DLD1 (cell line): ENCODE results near the gene TSPAN15.

Experiments
- in situ Hi-C: cut with HindIII; loops from 2 replicates; pipeline ENCODE4 v1.10.0; 2017; ENCODE audit warnings: low sequenced_read_pairs

The TSPAN15 gene

DNA sequence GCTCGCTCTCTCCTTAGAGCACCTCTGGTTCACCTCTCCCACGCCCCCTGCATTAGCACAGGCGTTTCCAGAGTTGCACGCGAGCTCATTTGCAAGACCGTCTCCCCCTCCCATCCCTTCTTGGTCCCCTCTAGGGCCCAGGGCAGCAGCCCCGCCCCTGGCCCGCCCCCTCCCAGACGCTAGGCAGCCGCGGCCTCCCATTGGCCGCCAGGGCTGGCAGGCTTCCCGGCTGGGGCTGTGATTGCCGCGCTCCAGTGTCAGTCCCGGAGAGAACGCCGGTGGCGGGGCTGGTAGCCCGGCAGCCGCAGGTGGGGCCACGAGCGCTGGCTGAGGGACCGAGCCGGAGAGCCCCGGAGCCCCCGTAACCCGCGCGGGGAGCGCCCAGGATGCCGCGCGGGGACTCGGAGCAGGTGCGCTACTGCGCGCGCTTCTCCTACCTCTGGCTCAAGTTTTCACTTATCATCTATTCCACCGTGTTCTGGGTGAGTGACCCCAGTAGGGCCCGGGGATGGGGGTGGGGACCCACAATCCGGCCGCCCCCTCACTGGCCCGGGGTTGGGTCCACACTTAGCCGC lies at the start of gene TSPAN15:
Gene TSPAN15, plus strand, starts transcription at position 257 of the 575 bp plus-strand sequence. Its CDS starts 130 bp downstream, at position 387.
- in situ Hi-C loops = loop anchor here (5.0 kb wide), 1 partner anchor 96 kb away; no protein-coding TSS in a partner anchor

DNA sequence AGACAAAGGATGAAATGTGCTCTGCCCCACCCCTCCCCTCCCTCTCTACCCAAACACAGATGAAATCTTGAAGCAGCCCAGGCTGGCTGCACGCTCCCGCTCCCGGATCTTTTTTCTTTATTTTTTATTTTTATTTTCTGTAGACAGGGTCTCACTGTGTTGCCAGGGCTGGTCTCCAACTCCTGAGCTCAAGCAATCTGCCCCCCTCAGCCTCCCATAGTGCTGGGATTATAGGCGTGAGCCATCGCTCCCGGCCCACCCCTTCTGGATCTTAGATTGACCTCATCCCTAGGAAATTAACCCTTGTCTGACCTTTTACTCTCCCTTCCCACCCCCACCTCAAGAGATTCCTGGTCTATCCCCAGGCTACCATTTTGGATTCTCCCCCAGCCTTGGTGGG lies 48.9 kb upstream of the TSPAN15 start:
- in situ Hi-C loops = no loop called here

DNA sequence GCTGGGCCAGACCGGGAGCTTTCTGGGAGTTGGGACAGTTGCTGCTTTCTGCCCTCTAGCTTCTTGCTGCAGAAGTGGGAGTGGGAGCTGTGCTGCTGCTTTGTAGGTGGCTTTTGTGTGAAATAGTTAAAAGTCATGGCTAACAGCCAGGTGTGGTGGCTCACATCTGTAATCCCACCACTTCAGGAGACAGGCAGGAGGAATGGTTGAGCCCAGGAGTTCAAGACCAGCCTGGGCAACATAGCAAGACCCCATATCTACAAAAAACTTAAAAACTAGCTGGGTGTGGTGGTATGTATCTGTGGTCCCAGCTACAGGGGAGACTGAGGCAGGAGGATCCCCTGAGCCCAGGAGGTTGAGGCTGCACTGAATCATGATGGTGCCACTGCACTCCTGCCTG lies 48.2 kb upstream of the TSPAN15 start:
- in situ Hi-C loops = no loop called here

DNA sequence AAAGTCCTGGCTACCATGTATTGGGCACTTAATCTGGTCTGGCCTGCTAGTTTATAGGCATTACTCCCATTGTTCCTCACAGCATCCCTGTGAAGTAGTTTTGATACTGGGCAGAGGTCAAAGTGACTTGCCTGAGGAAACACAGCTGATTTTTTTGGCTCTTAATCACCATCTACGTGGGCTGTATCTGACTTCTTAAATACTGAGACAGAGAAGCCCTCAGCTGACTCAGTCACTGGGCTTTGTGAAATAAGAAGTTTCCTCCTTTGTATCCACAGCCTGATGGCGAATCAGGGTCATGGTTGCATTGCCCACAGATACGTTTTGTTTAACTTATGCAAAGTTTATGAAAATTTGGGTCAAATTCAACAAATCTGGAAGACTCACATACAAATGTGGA lies 47.7 kb upstream of the TSPAN15 start:
- in situ Hi-C loops = no loop called here

DNA sequence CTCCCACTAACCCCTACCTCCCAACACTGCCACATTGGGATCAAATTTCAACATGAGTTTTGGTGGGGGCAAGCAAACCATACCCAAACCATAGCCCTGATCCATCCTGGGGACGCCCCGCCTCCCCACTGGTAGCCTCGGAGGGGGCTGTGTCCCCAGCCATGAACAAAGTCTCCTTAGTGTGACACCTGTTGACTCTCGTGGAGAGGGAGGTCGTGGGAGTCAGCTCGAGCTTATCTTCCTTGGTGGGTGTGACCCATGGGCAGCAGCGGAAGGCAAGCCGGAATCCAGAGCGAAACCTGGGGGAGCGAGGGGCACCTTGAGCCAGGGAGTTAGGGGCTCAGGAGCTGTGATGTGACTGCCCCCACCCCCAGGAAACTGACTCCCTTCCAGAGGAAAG lies 46.5 kb upstream of the TSPAN15 start:
- in situ Hi-C loops = no loop called here

DNA sequence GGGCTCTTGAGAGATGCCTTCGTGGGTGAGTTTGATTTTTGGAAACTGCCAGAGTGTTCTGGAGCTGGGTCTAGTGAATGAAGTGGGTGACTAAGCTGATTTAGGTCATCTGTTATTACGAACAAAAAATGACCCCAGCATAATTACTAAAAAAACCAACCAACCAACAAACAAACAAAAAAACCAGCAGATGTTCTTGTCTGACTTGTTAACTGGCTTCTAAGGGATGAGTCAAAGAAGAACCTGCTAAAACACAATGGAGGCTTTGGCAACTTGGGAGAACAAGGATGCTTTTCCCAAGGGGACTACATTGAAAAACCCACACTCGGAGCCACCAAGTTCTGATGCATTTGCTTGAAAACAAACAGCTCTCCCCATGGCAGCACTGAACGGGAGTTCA lies 46.0 kb upstream of the TSPAN15 start:
- in situ Hi-C loops = no loop called here

DNA sequence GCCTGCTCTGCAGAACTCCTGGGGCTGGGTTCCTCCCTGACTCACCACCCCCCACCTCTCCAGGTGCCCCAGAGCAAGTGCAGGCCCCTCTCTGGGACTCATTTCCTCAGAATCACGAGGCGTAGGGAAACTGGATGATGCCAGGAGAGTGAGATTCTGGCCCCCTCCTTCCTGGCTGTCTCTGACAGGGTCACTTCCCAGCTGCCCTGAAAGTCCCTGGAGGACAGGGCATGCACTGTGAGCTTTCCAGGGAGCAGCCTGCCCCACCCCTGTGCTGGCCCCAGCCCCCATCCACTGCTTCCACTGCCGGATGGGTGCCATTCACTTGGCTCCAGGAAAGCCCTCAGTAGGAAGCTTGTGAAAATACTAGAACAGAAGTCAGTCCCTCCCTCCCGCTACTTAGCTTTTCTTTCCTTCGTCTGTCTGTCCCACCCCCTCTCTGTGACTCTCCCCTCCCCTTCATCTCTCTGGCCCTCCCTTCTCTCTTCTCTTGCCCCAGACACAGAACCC lies 44.9 kb upstream of the TSPAN15 start:
- in situ Hi-C loops = no loop called here

DNA sequence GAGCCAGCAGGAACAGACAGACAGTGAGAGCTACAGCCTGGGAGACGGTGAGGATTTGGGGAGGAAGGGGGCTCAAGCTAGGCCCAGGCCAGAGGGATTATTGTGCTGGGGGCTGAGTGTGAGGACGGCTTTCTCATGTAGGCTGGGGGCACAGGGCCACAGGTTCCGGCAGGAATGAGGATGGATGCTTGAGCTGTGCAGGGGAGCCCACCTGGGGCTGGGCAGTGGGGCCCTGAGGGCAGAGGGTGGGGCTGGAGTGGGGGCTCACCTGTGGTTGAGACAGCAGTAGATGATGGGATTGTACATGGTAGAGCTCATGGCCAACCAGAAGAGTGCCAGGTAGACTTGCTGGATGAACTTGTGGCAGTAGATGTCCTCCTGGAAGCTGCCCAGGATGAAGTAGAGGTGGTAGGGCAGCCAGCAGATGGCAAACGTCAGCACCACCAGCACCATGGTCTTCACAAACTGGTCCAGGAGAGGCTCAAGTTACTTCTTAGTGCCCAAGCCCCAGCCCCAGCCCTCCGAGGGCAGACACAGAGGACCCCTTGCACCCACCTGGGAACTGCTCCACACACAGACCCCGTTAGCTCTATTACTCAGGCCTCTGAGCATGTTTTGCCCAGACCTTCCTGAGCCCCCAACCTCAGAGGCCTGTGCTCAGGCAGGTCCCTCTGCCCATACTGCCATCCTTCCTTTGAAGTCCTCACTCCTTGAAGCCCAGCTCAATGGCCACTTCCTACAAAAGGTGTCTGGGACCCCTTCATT lies 44.3 kb upstream of the TSPAN15 start:
- in situ Hi-C loops = no loop called here

DNA sequence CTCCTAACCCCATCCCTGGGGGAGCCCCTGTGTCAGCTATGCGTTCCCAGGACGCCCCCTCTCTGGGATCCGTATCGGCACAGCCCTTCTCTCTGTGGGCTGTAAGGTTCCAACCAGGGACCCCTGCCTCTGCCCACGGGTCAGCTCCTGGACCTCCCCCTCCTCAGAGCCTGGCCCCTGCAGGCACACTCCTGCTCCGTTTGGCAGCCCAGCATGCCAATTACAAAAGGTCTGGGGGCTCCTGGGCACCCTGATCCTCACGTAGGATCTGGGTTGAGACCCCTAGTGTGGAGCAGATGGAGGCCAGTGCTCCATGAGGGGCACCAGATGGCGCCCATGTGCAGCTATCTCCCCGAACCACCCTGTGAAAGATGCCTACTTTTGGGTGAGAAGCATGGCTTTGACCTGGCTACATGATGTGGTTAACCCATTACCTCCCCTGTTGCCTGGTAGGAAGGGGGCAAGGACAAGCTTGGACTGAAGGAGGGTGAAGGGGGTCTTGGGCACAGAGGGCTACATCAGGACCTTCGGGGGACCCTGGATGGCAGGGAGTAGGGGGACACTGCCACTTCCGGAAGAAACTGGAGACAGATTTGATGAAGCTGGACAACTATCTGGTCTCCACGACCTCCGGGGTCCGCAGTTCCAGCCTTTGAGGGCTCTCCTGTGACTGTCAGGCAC lies 43.5 kb upstream of the TSPAN15 start:
- in situ Hi-C loops = no loop called here

DNA sequence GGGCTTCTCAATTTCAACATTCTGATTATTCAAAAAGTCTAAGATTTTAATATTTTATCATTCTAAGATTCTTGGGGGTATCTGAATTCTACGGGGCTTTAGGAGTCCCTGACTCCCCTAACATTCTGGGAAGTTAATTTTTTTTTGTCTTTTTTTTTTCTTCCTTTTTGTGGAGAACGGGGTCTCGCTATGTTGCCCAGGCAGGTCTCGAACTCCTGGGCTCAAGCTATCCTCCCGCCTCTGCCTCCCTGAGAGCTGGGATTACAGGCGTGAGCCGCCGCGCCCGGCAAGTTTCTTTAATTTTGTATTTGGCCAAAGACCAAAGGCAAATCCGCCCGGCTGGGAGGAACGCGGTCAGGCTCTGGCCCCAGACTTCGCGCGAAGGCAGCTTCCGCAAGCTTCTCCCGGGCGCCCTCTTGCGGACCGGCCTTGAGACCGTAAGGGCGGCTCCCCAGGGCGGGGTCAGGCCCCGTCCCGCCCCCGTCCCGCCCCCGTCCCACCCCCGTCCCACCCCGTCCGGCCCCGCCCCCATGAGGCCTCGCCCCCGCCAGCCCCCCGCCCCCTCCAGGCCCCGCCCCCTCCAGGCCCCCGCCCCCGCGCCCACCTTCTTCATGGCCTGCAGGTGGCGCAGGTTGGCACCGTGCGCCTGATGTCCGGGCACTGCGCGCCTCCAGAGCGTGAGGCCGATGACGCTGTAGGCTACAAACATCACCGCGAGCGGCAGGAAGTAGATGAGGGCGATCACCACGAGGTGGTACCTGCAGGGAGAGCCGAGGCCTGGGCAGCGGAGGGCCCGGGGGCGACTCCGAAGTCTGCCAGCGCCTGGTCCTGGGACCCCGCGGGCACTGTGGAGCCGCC lies 42.7 kb upstream of the TSPAN15 start:
- in situ Hi-C loops = no loop called here

DNA sequence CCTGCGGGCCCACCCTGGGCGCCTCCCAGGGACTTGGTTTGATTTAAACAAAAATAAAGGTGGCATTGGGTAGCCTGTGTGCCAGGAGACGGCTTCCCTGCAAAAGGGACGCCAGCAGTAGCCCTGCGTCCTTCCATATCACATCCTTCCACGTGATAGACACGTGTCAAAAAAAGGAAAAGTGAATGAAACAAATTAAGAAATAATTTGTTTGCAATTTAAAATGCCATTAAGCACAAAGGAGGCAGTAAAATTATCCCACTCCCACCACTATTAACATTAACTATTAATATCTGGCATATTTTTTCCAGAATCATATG lies 42.1 kb upstream of the TSPAN15 start:
- in situ Hi-C loops = no loop called here

DNA sequence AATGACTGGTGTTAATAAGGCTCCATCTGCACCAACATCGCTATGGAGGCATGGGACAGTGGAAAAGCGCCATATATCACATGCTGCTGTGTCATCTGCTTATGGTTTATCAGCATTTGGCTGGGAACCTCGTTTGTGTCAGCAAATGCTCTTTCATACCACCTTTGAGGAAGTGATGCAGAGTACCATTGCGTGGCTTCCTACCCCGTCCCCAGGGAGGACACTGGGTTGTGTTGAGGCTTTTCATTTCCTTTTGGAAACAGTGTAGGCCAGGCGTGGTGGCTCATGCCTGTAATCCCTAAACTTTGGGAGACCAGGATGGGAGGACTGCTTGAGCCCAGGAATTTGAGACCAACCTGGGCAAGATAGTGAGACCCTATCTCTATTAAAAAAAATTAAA lies 41.3 kb upstream of the TSPAN15 start:
- in situ Hi-C loops = no loop called here

DNA sequence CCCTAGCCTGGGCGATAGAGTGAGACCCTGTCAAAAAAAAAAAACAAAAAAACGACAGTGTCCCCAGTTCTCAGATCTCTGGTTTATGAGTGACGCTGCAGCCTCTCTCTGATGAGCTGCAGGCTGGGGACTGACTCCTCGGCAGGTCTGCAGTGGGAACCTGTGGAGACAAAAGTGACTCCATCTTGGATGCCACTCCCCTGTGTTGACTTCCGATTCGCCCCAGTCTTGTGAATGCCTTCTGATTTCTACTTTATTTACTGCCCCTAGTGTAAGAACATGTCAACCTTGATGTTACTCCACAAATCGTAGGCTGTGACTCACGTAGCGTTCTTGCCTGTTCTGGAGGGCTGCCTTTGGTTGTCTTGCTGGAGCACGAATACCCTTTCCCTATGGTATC lies 40.8 kb upstream of the TSPAN15 start:
- in situ Hi-C loops = no loop called here

DNA sequence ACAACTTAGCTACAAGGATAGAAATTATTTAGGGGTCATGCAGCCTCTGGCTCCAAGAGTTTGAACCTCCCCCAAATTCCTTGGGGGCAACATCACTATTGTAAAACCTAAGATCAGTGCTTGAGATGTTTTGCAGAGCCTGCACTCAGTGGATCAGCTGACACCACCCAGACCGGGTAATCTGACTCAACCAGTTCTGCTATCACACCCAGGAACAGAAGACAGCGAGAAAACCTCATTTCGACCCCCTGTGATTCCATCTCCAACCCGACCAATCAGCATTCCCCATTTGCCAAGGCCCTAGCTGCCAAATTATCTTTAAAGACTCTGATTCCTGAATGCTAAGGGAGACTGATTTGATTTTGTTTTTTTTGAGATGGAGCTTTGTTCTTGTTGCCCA lies 39.8 kb upstream of the TSPAN15 start:
- in situ Hi-C loops = no loop called here

DNA sequence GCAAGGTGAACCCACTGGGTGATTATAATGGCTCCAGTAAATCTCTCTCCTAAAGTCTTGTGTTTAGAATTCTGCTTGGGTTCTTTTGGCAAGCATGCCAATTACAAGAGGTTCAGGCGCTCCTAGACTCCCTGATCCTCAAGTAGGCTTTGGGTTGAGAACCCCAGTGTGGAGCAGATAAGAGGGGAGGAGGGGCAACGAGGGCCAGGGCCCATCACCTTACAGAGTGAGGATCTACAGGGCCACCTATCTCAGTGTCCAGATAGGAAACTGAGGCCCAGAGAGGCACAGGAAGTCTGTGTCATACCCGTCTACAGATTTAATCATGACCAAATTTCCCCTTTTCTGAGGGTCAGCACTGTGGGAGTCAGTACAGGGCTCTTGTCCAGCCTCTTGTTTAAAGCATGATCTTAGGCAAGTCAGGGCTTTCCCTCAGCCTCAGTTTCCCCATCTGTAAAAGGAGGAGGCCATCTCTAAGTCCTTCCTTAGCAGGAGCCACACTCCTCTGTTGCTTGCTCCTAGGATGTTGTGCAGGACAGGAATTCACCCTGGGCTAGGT lies 39.0 kb upstream of the TSPAN15 start:
- in situ Hi-C loops = no loop called here

DNA sequence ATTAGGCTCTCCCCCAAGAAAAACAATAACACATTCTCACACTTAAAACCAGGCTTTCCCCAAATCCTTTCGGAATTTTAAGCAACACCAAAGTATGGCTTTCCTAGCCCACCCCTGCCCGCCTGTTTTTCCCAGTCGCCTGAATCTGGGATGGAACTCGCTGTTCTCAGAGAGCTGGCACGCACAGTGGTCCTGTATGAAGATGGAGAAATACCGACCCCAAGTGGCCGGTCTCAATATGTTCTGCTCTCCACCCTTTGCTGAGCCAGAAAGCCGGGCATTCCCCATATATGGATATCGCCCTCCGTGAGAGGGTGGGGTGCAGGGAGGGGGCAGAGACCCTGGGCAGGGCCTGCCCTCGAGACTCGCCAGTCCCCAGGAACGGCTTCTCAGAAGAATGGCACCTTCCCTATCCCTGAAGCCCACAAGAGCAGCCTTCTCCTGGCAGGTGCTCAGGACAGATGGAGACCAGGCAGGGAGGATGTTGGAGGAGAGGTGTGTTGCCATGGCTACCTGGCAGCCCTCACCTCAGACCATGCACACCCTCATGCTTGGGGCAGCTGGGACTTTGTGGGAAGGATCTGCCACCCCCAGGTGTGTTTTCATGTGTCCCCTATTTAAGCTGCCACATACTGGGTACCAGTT lies 37.9 kb upstream of the TSPAN15 start:
- in situ Hi-C loops = no loop called here

DNA sequence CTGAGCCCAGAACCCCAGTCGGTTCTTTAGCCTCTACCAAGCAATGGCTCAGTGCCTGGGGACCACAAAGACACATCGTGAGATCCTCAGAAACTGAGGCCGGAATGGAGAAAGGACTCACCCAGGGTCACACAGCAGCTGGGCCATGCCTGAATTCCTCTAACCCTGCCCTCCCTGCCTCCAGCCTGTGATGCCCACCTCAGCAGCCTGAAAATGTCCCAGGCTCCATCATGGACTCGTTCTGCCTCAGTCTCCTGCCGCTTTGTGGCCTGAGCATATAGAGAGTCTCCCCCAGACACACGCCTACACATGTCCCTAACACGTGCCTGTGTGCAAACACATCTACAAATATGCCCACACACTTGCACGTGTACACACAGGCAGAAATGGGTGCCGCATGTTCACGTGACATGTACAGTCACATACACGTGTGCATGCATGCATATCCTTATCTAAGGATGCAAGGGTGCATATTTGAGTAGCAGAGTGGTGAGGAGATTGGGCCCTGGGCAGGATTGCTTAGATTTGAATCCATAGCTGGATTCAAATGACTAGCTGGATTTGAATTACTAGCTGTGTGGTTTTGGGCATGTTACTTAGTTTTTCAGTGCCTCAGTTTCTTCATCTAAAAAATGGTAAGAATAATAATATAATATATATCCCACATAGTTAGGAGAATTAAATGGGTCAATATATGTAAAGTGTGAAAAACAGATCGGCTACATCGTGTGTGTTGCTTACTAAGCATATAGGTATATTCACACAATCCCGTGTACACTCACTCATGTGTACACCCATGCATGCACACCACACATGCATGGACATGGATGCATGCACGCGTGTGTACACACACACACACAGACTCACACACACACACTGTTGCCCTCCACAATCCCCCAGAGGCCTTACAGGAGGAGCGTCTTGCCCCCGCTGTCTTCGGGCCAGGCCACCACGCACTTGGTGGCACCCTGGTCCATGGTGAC lies 36.9 kb upstream of the TSPAN15 start:
- in situ Hi-C loops = no loop called here

DNA sequence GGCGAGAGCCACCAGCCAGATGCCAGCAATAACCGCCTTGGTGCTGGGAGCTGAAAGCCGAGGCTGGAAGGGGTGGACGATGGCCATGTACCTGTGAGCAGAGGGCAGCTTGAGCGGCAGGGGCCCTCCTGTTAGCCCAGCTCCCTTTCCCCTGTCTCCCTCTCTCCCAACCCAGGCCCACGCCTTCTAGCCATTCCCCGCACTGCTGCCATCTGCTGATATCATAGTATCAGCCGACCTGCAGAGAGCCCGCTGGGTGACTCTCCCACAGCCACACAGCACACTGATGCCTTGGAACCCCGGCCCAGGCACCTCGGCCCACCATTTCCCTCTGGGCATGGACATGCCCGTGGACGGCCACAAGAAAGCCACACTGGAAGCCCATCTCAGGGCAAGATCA lies 36.2 kb upstream of the TSPAN15 start:
- in situ Hi-C loops = no loop called here

DNA sequence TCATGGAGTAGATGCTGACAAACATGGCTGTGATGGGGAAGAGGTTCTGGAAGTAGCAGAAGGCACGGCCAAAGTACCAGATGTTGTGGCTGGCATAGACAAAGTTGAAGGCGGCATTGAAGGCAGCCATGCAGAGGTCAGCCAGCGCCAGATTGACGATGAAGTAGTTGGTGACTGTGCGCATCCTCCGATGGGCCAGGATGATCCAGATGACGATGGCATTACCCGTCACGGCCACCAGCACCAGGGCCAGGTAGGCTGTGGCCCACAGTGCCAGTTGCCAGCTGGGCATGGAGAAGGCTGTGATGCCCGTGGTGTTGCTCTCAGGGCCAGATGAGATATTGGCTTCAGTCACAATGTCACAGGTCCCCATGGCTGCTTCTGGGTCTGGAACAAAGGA lies 35.3 kb upstream of the TSPAN15 start:
- in situ Hi-C loops = no loop called here
